ENCODE results near the gene KCNIP2. TPM values are rescaled to one million over a fixed set of nuclear protein-coding genes. Genes with fewer than 3 reads are reported as not detected.

The KCNIP2 gene
- total and polyA plus RNA-seq, 2 of the 4 experiments (the other 2 are of a cell fraction): under 0.01 to 0.87 TPM

DNA sequence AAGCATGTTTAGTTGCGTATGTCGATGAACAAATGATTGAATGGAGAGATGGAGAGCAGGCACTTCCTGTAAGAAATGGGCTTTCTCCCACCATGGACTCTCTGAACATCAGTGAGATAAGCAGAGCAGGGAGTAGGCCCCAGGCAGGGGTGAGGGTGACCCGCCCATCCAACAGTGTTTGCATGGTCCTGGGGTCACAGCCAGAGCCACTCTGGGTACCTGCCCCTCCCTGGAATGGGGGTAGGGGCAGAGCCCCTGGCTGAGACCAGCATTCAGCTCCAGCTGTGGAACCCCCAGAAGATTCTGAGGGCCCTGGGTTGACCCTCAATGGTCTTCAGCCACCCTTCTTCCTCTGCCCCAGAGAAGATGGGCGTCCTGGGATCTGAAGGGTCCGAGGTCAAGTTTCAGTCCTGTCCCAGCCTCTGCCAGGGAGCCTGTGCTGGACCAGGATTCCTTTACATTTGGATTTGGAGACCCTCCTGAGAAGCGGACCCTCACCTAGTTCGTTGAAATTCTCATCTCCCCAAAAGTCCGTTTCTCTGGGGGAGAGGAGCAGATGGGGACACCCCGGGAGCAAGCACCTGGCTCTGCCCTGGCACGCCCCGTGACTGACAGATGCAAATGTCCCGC lies 65.3 kb downstream of the KCNIP2 start:
- H2AK9ac ChIP-seq (replicated peaks; ENCODE audit: low read depth, low read length, poor library complexity): no peak overlapping the region
- H3K27me3 ChIP-seq (ENCODE audit: control insufficient read depth, insufficient read depth, low read length): peaks cover 44% of the 10 kb centered on the region
- no peak overlapping the region for H2BK120ac ChIP-seq (ENCODE audit: low read depth, low read length)
- H3K9ac ChIP-seq (ENCODE audit: low read depth, low read length): no peak overlapping the region
- H2BK20ac ChIP-seq (ENCODE audit: low read depth, low read length): no peak overlapping the region
- H3K9me3 ChIP-seq (ENCODE audit: control insufficient read depth, insufficient read depth, low read length): no peaks in the 10 kb centered on the region
- H3K4me3 ChIP-seq (ENCODE audit: insufficient read depth, low read depth, low read length): no peak overlapping the region
- POLR2A ChIA-PET (ENCODE audit: unreplicated experiment): no interaction called here
- H2AK5ac ChIP-seq (ENCODE audit: low read depth, low read length): no peak overlapping the region; the same call in 1 of the 2 replicates
- H4K91ac ChIP-seq (ENCODE audit: insufficient read depth, low read depth, low read length): no peak overlapping the region
- TF ChIP-seq RAD21 (IDR thresholded peaks at IDR 0.05; ENCODE audit: low read length) (no peak), SMC3 (IDR thresholded peaks at IDR 0.05; ENCODE audit: low read depth, low read length) (no peak), CEBPB (IDR thresholded peaks at IDR 0.05; ENCODE audit: low read depth, low read length) (no peak)
- H4K5ac ChIP-seq (ENCODE audit: low read depth, low read length): no peak overlapping the region
- intact Hi-C loops (cut with micrococcal nuclease) (no loop called here), in situ Hi-C loops (cut with MboI; ENCODE audit: low sequenced_read_pairs) (no loop called here), dilution Hi-C loops (cut with HindIII; ENCODE audit: low sequenced_read_pairs, unreplicated experiment) (no loop called here)
- no peak overlapping the region for H4K8ac ChIP-seq (ENCODE audit: low read depth in 2 of 2, low read length in 2 of 2)
- peaks cover 34% of the 10 kb centered on the region for H4K20me1 ChIP-seq (ENCODE audit: insufficient read depth, low read length)
- no peaks in the 10 kb centered on the region; the same call in 1 of the 2 replicates for H3K36me3 ChIP-seq (ENCODE audit: control insufficient read depth, insufficient read depth, low read length)
- BruUV-seq (replicated peaks): no TSS peak
- no peak overlapping the region for H2BK15ac ChIP-seq (ENCODE audit: low read depth, low read length)
- H2BK5ac ChIP-seq (ENCODE audit: low read depth, low read length, poor library complexity, severe bottlenecking): no peak overlapping the region
- H3K23ac ChIP-seq (ENCODE audit: low read depth, low read length): no peak overlapping the region
- no peak overlapping the region for H3K27ac ChIP-seq (ENCODE audit: insufficient read depth, low read length)
- peak overlapping the region; percentile 49 for H2AFZ ChIP-seq (replicated peaks; ENCODE audit: low read length, poor library complexity)
- CTCF ChIA-PET: no interaction called here
- no peak overlapping the region for H3K14ac ChIP-seq (replicated peaks; ENCODE audit: low read depth, low read length)
- no peak overlapping the region for H3K4ac ChIP-seq (ENCODE audit: low read depth, low read length)
- H3K4me1 ChIP-seq (ENCODE audit: control insufficient read depth, insufficient read depth, low read length): peaks cover 13% of the 10 kb centered on the region
- H3K56ac ChIP-seq (ENCODE audit: extremely low read depth, insufficient read depth, low read length): no peak overlapping the region
- 83% methylated on average over 3 of the region's 12 CpGs; no CpG with 5 or more reads in 1 of the 2 experiments for WGBS, 2 experiments (ENCODE audit: extremely low coverage in 2 of 2, insufficient read length in 1 of 2)
- ATAC-seq (ENCODE audit: low read depth) (no peak), DNase-seq (no peak)
- peaks cover 14 to 28% of the 10 kb centered on the region in 2 experiments; a peak in 3 of 4 replicates for H3K79me1 ChIP-seq (ENCODE audit: low read depth in 1 of 2, low read length in 2 of 2)
- H3K4me2 ChIP-seq (ENCODE audit: low read depth, low read length): no peak overlapping the region
- no peaks in the 10 kb centered on the region for H3K9me1 ChIP-seq (ENCODE audit: insufficient read depth, low read length)
- no peak overlapping the region for H3K18ac ChIP-seq (ENCODE audit: low read depth, low read length)

Measured in IMR-90 (cell line).